Erythroblast (primary cell): ENCODE data around the gene CCDC122.

Experiments used
- DNase-seq, 2 experiments: peaks; one replicate each; lab custom pipeline; 2025; lab: John Stamatoyannopoulos, UW
- GATA1 ChIP-seq: IDR thresholded peaks from 2 replicates; pipeline ENCODE4 v1.6.1; 2011; ENCODE audit warnings: low read depth, mild to moderate bottlenecking, control low read depth, low read length, moderate library complexity
- POLR2A ChIP-seq: IDR thresholded peaks from 2 replicates; pipeline ENCODE4 v1.6.1; 2011; ENCODE audit warnings: mild to moderate bottlenecking, low read length

Gene CCDC122

DNA sequence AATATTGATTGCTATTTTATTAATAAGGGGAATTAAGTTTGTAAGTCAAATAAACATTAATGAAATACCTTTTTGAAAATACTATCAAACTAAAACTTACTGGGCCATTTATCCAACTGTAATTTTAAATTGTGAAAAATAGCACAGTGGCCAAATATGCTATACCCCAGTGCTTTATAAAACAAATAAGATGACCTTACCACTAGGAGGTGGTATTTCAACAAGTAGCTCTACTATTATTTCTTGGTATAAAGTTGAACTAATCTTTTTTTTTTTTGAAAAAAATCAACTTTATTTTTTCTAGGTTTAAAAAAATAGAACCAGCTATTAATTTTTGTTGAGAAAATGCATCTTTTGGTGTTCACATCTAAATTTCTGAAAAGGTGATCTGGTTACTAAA is 14.9 kb upstream of the CCDC122 start:
- peak; percentile 4 to 11 for DNase-seq
- TF ChIP-seq GATA1: no peak
- no peak for TF ChIP-seq POLR2A

DNA sequence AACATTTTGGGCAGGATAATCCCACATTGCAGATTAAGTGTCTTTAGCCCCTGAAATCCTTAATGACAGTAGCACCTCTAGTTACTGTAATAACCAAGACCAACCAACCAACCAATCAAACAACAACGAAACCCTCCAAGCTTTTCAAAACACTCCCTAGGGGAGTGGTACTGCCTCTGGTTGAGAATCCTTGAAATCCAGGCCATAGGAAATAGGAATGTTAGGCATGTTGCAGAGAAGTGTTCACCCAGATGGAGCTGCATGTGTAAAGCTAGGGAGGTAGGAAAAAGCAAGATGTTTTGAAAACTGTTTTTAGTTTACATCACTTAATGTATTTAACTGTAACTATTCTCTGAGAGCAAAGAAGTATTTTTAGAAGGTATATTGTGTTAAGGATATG is 4.7 kb upstream of the CCDC122 start:
- TF ChIP-seq GATA1 (no peak), POLR2A (no peak)
- no peak for DNase-seq

DNA sequence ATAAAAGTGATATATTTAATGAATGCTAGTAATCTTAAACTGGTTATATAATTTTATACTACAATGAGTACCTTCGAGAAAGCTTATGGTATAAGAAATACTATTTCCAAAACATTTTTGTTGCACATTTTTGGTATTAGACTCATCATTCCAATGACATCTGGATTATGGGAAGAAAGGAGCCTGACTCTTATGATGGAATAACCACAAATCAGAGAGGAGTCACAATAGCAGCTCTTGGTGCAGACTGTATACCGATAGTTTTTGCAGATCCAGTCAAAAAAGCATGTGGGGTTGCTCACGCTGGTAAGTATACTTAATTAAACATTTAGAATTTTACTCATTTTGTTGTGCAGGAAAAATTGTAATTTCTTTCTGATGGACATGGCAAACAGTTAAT is 4.1 kb upstream of the CCDC122 start:
- no peak for DNase-seq

GRCh38 chr13:43881580-43881979 is 2.0 kb upstream of the CCDC122 start:
- TF ChIP-seq POLR2A (no peak), GATA1 (no peak)
- DNase-seq: no peak

More for the DNA sequence above, 4.1 kb upstream of the CCDC122 start:
- no peak for TF ChIP-seq GATA1
- no peak for TF ChIP-seq POLR2A

GRCh38 chr13:43880926-43881325 is 1.4 kb upstream of the CCDC122 start:
- TF ChIP-seq GATA1 (no peak), POLR2A (no peak)
- no peak for DNase-seq

DNA sequence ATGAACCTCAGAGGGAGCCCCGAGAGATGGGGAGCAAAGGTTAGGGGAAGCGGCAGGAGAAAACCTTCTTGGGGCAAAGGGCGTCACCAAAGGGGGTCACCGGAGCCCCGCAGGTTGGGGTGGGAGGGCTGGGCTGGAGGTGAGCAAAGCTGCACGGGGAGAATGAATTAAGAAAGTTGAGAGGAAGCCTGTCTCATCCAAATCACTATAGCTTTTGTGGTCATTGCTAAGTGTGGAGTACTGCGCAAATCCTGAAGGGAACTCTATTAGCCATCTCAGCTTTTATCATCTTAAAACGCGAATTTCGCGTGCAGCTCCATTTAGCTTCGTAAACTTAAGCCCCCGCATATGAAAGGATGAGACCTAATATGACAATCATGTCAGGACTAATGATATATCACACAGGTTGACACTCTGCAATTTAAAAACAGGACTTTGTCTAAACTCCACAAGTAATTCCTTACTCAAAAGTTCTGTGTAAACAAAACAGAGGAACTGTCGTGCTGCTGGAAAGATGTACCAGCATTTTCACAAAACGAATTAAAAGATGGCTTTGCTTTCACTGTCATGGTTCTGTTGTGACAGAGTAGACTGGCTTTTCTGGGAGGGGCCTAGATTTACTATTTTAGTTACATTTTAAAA is 795 bp upstream of the CCDC122 start:
- TF ChIP-seq POLR2A (no peak), GATA1 (no peak)
- DNase-seq: no peak

DNA sequence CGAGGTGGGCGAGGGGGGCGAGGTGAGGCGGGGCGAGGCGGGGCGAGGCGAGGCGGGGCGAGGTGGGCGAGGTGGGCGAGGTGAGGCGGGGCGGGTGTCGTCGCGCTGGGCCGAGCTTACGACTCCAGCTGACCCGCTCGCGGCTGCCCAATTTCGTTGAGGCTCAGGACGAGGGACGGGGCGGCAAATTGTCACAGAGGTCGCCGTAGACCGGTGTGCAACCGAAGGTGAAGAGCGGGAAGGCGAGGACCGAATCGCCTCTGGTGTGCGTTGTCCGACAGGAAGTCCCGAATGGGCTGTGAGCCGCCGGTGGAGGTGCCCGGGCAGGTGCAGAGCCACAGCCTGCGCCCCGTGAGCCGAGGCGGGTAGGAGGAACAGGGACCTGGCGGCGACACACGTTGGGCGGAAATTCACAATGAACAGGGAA is 228 bp upstream of the CCDC122 start, which contains the start of gene LACC1:
Gene LACC1 (plus strand): TSS at position 150 of the 427 bp plus-strand sequence. CDS start 1,082 bp downstream, outside the sequence.
- no peak for TF ChIP-seq POLR2A
- no peak for TF ChIP-seq GATA1
- no peak for DNase-seq

DNA sequence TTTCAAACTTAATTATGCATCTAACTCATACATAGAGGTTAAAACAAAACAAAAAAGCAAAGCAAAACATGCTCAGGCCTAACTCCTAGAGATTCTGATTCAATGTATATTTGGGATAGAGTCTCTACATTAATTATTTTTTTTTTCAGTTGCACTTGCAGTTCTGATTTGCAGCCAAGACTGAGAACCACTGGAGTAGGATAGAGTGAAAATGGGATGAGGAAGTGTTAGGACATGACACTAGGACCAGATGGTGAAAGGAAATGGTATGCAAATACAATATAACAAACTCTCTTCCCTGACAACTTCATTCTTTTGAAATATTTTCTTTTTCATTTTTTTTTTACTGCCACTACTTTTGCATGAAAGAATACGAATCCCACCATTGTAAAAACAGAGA is 1.8 kb downstream of the CCDC122 start:
- no peak for DNase-seq
- TF ChIP-seq POLR2A (no peak), GATA1 (no peak)

DNA sequence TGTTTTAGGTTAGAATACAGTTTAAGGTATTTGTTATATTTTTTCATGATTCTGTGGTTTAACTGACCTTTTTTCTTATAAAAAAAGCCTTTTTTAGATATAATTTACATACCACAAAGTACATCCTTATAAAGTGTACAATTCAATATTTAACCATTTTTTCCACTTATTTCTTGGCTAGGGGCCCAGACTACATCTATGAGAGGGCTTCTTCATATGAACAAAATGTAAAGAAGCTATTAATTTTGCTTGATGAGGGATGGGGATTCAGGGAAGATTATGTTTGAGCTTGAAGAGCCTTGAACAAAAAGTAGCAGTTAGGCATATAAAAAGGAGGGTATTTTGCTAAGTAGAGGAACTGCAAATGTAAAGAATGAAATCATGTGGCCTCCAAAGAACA is 2.2 kb downstream of the CCDC122 start:
- no peak for TF ChIP-seq POLR2A
- TF ChIP-seq GATA1: no peak
- DNase-seq: no peak

GRCh38 chr13:43876366-43876765 is 3.2 kb downstream of the CCDC122 start:
- TF ChIP-seq POLR2A (no peak), GATA1 (no peak)
- DNase-seq: no peak

- peak; percentile 3 to 32 for DNase-seq
- TF ChIP-seq POLR2A (no peak), GATA1 (no peak)
Observed at GRCh38 chr13:43874504-43875092, 4.9 kb downstream of the CCDC122 start.

GRCh38 chr13:43872181-43872580 is 7.4 kb downstream of the CCDC122 start:
- TF ChIP-seq POLR2A (no peak), GATA1 (no peak)
- no peak for DNase-seq

DNA sequence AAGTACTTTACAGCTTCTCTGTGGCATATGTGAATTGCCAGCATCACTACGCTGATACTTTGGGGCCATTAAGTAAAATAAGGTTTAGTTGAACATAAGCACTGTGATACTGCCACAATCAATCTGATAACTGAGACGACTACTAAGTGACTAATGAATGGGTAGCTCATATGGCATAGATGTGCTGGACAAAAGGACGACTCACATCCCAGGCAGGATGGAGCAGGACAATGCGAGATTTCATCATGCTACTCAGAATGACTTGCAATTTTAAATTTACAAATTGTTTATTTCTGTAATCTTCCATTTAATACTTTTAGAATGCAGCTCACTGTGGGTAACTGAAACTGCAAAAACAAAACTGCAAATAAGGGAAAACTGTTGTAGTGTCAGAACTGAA is 13.6 kb downstream of the CCDC122 start:
- TF ChIP-seq GATA1 (no peak), POLR2A (no peak)
- DNase-seq: no peak

- no peak for TF ChIP-seq POLR2A
- no peak for TF ChIP-seq GATA1
- DNase-seq: no peak
Observed at GRCh38 chr13:43864921-43865320, 14.6 kb downstream of the CCDC122 start.
